SK-MEL-5 (cell line): ENCODE data around the gene U2SURP. TPM values are rescaled to one million over a fixed set of nuclear protein-coding genes. Genes with fewer than 3 reads are reported as not detected.

Experiments
- small RNA-seq, 2 experiments: library from RNA; depleted of rRNA; stranded (forward); fragments of <200 nt; gene quantifications; one replicate each; pipeline ENCODE3, GENCODE V24; 2014
- total RNA-seq: library from RNA; depleted of rRNA; stranded (reverse); fragments of >200 nt; shearing (Covaris generic); gene quantifications from 2 replicates; pipeline ENCODE4 v1.2.3, GENCODE V29; 2014; rRNA removed

Gene U2SURP
- total RNA-seq, 1 experiment from 2014 or later, result 116 TPM

Small RNA genes lying within 50 kb of the gene (small RNA-seq; reads per million reads assigned to genes)
- 0 reads per million in 2 experiments for gene AC021074.2

Other genes with a start within 250 kb of the U2SURP start
- 57.2 and 60.6 TPM in 2 replicates for gene PCOLCE2, start 112.5 kb upstream of the U2SURP start, total RNA-seq
- 0.05 and 0.08 TPM in 2 replicates for gene PAQR9, start 37.9 kb upstream of the U2SURP start, total RNA-seq
- gene CHST2, start 118.2 kb downstream of the U2SURP start, total RNA-seq, result 3.6 and 4.3 TPM in 2 replicates